HEK293 (cell line): Measurements from ENCODE around the gene C6orf163.

Experiments used
- HOXD13 ChIP-seq: sonication (generic); formaldehyde crosslinking; IDR thresholded peaks from 2 replicates; pipeline ENCODE4 v1.8.0; 2022; ENCODE audit warnings: missing genetic modification reagents, borderline replicate concordance
- ZFP3 ChIP-seq: fragments of 450-650 bp; formaldehyde crosslinking; IDR thresholded peaks from 2 replicates; pipeline ENCODE4 v1.5.1; 2016; ENCODE audit warnings: low read depth, missing biosample characterization, missing genetic modification characterization
- ZFP41 ChIP-seq: fragments of 450-650 bp; formaldehyde crosslinking; IDR thresholded peaks from 2 replicates; pipeline ENCODE4 v1.5.1; 2016; ENCODE audit warnings: missing biosample characterization, missing genetic modification characterization, borderline replicate concordance
- TF ChIP-seq, protein P1 (sequence below): fragments of 450-650 bp; formaldehyde crosslinking; IDR thresholded peaks from 2 replicates; pipeline ENCODE4 v1.5.1; 2016; ENCODE audit warnings: missing biosample characterization, missing genetic modification characterization
- TF ChIP-seq, protein P2 (sequence below): fragments of 450-650 bp; formaldehyde crosslinking; IDR thresholded peaks from 2 replicates; pipeline ENCODE4 v1.5.1; 2016; ENCODE audit warnings: missing biosample characterization, missing genetic modification characterization, low read depth

DNA sequence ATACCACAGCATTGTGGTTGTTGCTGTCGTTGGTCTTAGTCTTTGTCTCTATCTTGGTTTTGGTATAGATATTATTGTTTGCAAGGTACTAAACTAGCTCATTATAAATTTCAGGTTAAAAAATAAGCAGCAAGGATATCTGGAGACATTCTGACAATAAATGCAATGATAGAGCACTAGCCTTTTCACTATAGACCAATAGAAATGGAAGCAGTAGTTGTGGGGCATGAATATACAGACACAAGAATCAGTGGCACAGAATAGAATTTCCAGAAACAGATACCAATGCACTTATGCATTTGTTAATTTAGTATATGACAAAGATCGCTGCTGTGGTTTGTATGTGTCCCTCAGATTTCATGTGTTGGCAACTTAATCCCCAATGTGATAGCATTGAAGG, 32.0 kb downstream of the C6orf163 start:
- TF ChIP-seq HOXD13 (CRISPR knock-in tag) (no peak), ZFP41 (tag by site-specific recombination) (no peak), ZFP3 (tag by site-specific recombination) (no peak)
- TF ChIP-seq, protein P1, sequence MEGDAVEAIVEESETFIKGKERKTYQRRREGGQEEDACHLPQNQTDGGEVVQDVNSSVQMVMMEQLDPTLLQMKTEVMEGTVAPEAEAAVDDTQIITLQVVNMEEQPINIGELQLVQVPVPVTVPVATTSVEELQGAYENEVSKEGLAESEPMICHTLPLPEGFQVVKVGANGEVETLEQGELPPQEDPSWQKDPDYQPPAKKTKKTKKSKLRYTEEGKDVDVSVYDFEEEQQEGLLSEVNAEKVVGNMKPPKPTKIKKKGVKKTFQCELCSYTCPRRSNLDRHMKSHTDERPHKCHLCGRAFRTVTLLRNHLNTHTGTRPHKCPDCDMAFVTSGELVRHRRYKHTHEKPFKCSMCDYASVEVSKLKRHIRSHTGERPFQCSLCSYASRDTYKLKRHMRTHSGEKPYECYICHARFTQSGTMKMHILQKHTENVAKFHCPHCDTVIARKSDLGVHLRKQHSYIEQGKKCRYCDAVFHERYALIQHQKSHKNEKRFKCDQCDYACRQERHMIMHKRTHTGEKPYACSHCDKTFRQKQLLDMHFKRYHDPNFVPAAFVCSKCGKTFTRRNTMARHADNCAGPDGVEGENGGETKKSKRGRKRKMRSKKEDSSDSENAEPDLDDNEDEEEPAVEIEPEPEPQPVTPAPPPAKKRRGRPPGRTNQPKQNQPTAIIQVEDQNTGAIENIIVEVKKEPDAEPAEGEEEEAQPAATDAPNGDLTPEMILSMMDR (tag by site-specific recombination) = no peak
- TF ChIP-seq, protein P2, sequence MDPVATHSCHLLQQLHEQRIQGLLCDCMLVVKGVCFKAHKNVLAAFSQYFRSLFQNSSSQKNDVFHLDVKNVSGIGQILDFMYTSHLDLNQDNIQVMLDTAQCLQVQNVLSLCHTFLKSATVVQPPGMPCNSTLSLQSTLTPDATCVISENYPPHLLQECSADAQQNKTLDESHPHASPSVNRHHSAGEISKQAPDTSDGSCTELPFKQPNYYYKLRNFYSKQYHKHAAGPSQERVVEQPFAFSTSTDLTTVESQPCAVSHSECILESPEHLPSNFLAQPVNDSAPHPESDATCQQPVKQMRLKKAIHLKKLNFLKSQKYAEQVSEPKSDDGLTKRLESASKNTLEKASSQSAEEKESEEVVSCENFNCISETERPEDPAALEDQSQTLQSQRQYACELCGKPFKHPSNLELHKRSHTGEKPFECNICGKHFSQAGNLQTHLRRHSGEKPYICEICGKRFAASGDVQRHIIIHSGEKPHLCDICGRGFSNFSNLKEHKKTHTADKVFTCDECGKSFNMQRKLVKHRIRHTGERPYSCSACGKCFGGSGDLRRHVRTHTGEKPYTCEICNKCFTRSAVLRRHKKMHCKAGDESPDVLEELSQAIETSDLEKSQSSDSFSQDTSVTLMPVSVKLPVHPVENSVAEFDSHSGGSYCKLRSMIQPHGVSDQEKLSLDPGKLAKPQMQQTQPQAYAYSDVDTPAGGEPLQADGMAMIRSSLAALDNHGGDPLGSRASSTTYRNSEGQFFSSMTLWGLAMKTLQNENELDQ (tag by site-specific recombination) = no peak
